GM18519 (cell line): ENCODE data around the gene MCTP2.

Experiments
- ATAC-seq: cut with Tn5 transposase; IDR thresholded peaks from one replicate; pipeline ENCODE4 v1.9.1; 2021; ENCODE audit warnings: mild to moderate bottlenecking, moderate library complexity; ENCODE audit not compliant: unreplicated experiment, low FRiP score

MCTP2 gene

GRCh38 chr15:94293411-94294402 is 62.3 kb downstream of the MCTP2 start:
- no peak for ATAC-seq

GRCh38 chr15:94294556-94294955 is 63.2 kb downstream of the MCTP2 start:
- no peak for ATAC-seq

- no peak for ATAC-seq
Observed at GRCh38 chr15:94295275-94295674, 63.9 kb downstream of the MCTP2 start.

- no peak for ATAC-seq
Observed at GRCh38 chr15:94296717-94297116, 65.4 kb downstream of the MCTP2 start.

- ATAC-seq: peak; percentile 53
Observed at GRCh38 chr15:94297558-94297957, 66.2 kb downstream of the MCTP2 start.

- ATAC-seq: no peak
Observed at GRCh38 chr15:94298364-94298763, 67.0 kb downstream of the MCTP2 start.

- no peak for ATAC-seq
Observed at GRCh38 chr15:94300612-94301011, 69.3 kb downstream of the MCTP2 start.

GRCh38 chr15:94305133-94305532 is 73.8 kb downstream of the MCTP2 start:
- peak; percentile 43 for ATAC-seq

- ATAC-seq: peak; percentile 89
Observed at GRCh38 chr15:94306700-94307650, 75.6 kb downstream of the MCTP2 start.

- ATAC-seq: no peak
Observed at GRCh38 chr15:94312946-94313345, 81.6 kb downstream of the MCTP2 start.

- no peak for ATAC-seq
Observed at GRCh38 chr15:94314639-94315038, 83.3 kb downstream of the MCTP2 start.

GRCh38 chr15:94317211-94317610 is 85.8 kb downstream of the MCTP2 start:
- no peak for ATAC-seq

GRCh38 chr15:94322141-94322540 is 90.8 kb downstream of the MCTP2 start:
- ATAC-seq: no peak

GRCh38 chr15:94323076-94323475 is 91.7 kb downstream of the MCTP2 start:
- no peak for ATAC-seq

- ATAC-seq: peak; percentile 85
Observed at GRCh38 chr15:94324117-94324826, 92.9 kb downstream of the MCTP2 start.

GRCh38 chr15:94324835-94325767 is 93.7 kb downstream of the MCTP2 start:
- no peak for ATAC-seq

- ATAC-seq: peak; percentile 45
Observed at GRCh38 chr15:94327356-94327936, 96.1 kb downstream of the MCTP2 start.

GRCh38 chr15:94331731-94332130 is 100.4 kb downstream of the MCTP2 start:
- ATAC-seq: no peak

- no peak for ATAC-seq
Observed at GRCh38 chr15:94335616-94336015, 104.3 kb downstream of the MCTP2 start.
